Renal cortex interstitium (tissue), 11 donors: Measurements from ENCODE around the gene SLBP. TPM values are rescaled to one million over a fixed set of nuclear protein-coding genes. Genes with fewer than 3 reads are reported as not detected.
A peak's percentile ranks its signal among the peaks of the same experiment; 100 is the strongest.
"Not testable (repeated sequence)": the region's sequence is repeated elsewhere in the genome, so short reads cannot be mapped to it uniquely, and the experiment has no call there.

Source experiments
- DNase-seq, 11 donors: peaks; one replicate each; pipeline ENCODE4 v3.0.0-alpha.2; 2013; ENCODE audit warnings: low read depth in 9 of 11, low spot score in 4 of 11; ENCODE audit errors: extremely low read depth in 1 of 11
- polyA plus RNA-seq, 3 donors: library from polyadenylated mRNA; unstranded; fragments of 120-200 nt; gene quantifications; one replicate each; pipeline ENCODE4 v1.2.1, GENCODE V29; 2013; ENCODE audit not compliant: insufficient read length in 3 of 3

SLBP gene
- polyA plus RNA-seq, 3 donors: 73.1 to 105 (median 89.0) TPM

- no peak for DNase-seq
Measured at GRCh38 chr4:1691737-1692373, 20.3 kb downstream of the SLBP start.

- DNase-seq: no peak
Measured at GRCh38 chr4:1690698-1691097, 21.4 kb downstream of the SLBP start.

- DNase-seq: no peak
Measured at GRCh38 chr4:1686440-1687036, 25.6 kb downstream of the SLBP start.

- DNase-seq: peak in 4 of 11 donors; percentile 35 to 61 (median 44)
Measured at GRCh38 chr4:1685235-1686150, 26.6 kb downstream of the SLBP start.

- peak in 2 of 11 donors; percentile 15 to 60 for DNase-seq
Measured at GRCh38 chr4:1684506-1685234, 27.4 kb downstream of the SLBP start.

- DNase-seq: peak in 9 of 11 donors; percentile 55 to 86 (median 80)
Measured at GRCh38 chr4:1683736-1684505, 28.2 kb downstream of the SLBP start, which contains the start of gene FAM53A. Gene FAM53A (minus strand): TSS chr4:1684313. CDS start chr4:1668741, 15,572 bp downstream.

GRCh38 chr4:1683261-1683735, 28.8 kb downstream of the SLBP start:
- peak in 1 of 11 donors; percentile 17 for DNase-seq

GRCh38 chr4:1682860-1683259, 29.3 kb downstream of the SLBP start:
- DNase-seq: no peak

GRCh38 chr4:1678244-1678643, 33.9 kb downstream of the SLBP start:
- DNase-seq: no peak

- DNase-seq: no peak
Measured at GRCh38 chr4:1676605-1677525, 35.3 kb downstream of the SLBP start.

GRCh38 chr4:1675802-1676137, 36.3 kb downstream of the SLBP start:
- DNase-seq: no peak

- no peak for DNase-seq
Measured at GRCh38 chr4:1675136-1675801, 36.9 kb downstream of the SLBP start.

GRCh38 chr4:1674682-1675081, 37.4 kb downstream of the SLBP start:
- no peak for DNase-seq

- DNase-seq: no peak
Measured at GRCh38 chr4:1673671-1674070, 38.4 kb downstream of the SLBP start.

- not testable (repeated sequence) for DNase-seq
Measured at GRCh38 chr4:1671011-1671410, 41.1 kb downstream of the SLBP start.

GRCh38 chr4:1670279-1670678, 41.8 kb downstream of the SLBP start:
- DNase-seq: no peak

- DNase-seq: no peak
Measured at GRCh38 chr4:1669850-1670249, 42.3 kb downstream of the SLBP start.
